DOHH2 (cell line): Measurements from ENCODE around the gene GFPT2.

ENCODE experiments used
- H3F3A ChIP-seq: fragments of 200-600 bp; sonication (generic), shearing (Covaris generic); 2 replicates; pipeline ENCODE4 v1.6.0; 2016; ENCODE audit warnings: antibody characterized with exemption, mild to moderate bottlenecking; ENCODE audit not compliant: control insufficient read depth, insufficient read depth
- H3K27ac ChIP-seq: fragments of 200-600 bp; sonication (generic); 2 replicates; pipeline ENCODE4 v1.5.1; 2014; ENCODE audit warnings: low read depth, mild to moderate bottlenecking, low read length, moderate library complexity
- H3K27me3 ChIP-seq: fragments of 200-600 bp; sonication (generic); 2 replicates; pipeline ENCODE4 v1.6.1; 2014; ENCODE audit warnings: mild to moderate bottlenecking, low read length, mixed read lengths; ENCODE audit not compliant: control insufficient read depth
- H3K36me3 ChIP-seq: fragments of 200-600 bp; sonication (generic); 2 replicates; pipeline ENCODE4 v1.6.1; 2014; ENCODE audit warnings: mild to moderate bottlenecking, low read length, moderate library complexity, mixed read lengths; ENCODE audit not compliant: control insufficient read depth
- H3K4me1 ChIP-seq: fragments of 200-600 bp; sonication (generic); 2 replicates; pipeline ENCODE4 v1.6.1; 2014; ENCODE audit warnings: mild to moderate bottlenecking, low read length, mixed read lengths; ENCODE audit not compliant: control insufficient read depth
- H3K4me2 ChIP-seq: fragments of 200-600 bp; sonication (generic); 2 replicates; pipeline ENCODE4 v1.6.0; 2014; ENCODE audit warnings: mild to moderate bottlenecking, low read length, moderate library complexity
- H3K4me3 ChIP-seq: fragments of 200-600 bp; sonication (generic); 2 replicates; pipeline ENCODE4 v1.5.1; 2014; ENCODE audit warnings: mild to moderate bottlenecking, low read length, mixed read lengths
- H3K79me2 ChIP-seq: fragments of 200-600 bp; sonication (generic); 2 replicates; pipeline ENCODE4 v1.6.1; 2014; ENCODE audit warnings: mild to moderate bottlenecking, low read length, mixed read lengths; ENCODE audit not compliant: control insufficient read depth
- H3K9me2 ChIP-seq: fragments of 200-600 bp; sonication (generic); replicated peaks from 2 replicates; pipeline ENCODE4 v1.6.1; 2014; ENCODE audit warnings: mild to moderate bottlenecking, low read length, mixed read lengths; ENCODE audit not compliant: control insufficient read depth
- H3K9me3 ChIP-seq: fragments of 200-600 bp; sonication (generic); 2 replicates; pipeline ENCODE4 v1.6.1; 2014; ENCODE audit warnings: antibody characterized with exemption, low read length, mixed read lengths; ENCODE audit not compliant: control insufficient read depth, insufficient read depth
- H4K20me1 ChIP-seq: fragments of 200-600 bp; sonication (generic); 2 replicates; pipeline ENCODE4 v1.6.0; 2014; ENCODE audit warnings: low read depth, mild to moderate bottlenecking, antibody characterized with exemption, low read length, moderate library complexity; ENCODE audit not compliant: control insufficient read depth, insufficient read depth
- CTCF ChIP-seq: fragments of 200-600 bp; sonication (generic); IDR thresholded peaks from one replicate; pipeline ENCODE4 v1.5.1; 2014; ENCODE audit warnings: antibody characterized with exemption, mild to moderate bottlenecking, low read depth, low read length; ENCODE audit not compliant: poor library complexity, severe bottlenecking
- EZH2phosphoT487 ChIP-seq: fragments of 200-600 bp; sonication (generic); IDR thresholded peaks from 2 replicates; pipeline ENCODE4 v1.6.1; 2017; ENCODE audit warnings: borderline replicate concordance, mild to moderate bottlenecking, antibody characterized with exemption, low read length, moderate library complexity, mixed read lengths

The GFPT2 gene

GRCh38 chr5:180345186-180345585 is 8.0 kb downstream of the GFPT2 start:
- H3F3A ChIP-seq = no peaks in the 10 kb centered on the region
- H4K20me1 ChIP-seq = no peaks in the 10 kb centered on the region
- H3K36me3 ChIP-seq = no peaks in the 10 kb centered on the region
- H3K9me2 ChIP-seq = no peaks in the 10 kb centered on the region
- H3K4me2 ChIP-seq = no peak overlapping the region
- no peaks in the 10 kb centered on the region for H3K4me1 ChIP-seq
- no peaks in the 10 kb centered on the region for H3K9me3 ChIP-seq
- TF ChIP-seq EZH2phosphoT487 (no peak), CTCF (no peak)
- no peak overlapping the region for H3K4me3 ChIP-seq
- H3K79me2 ChIP-seq = no peaks in the 10 kb centered on the region
- H3K27me3 ChIP-seq = no peaks in the 10 kb centered on the region
- H3K27ac ChIP-seq = no peak overlapping the region

GRCh38 chr5:180344696-180344999 is 8.5 kb downstream of the GFPT2 start:
- H3K79me2 ChIP-seq = no peaks in the 10 kb centered on the region
- H3K4me1 ChIP-seq = no peaks in the 10 kb centered on the region

GRCh38 chr5:180343831-180344695 is 9.1 kb downstream of the GFPT2 start:
- no peak overlapping the region for H3K27ac ChIP-seq
- H3K4me3 ChIP-seq = no peak overlapping the region
- H3K27me3 ChIP-seq = no peaks in the 10 kb centered on the region
- no peaks in the 10 kb centered on the region for H3K36me3 ChIP-seq
- no peaks in the 10 kb centered on the region for H3K9me2 ChIP-seq
- H3K4me2 ChIP-seq = no peak overlapping the region
- H3F3A ChIP-seq = no peaks in the 10 kb centered on the region
- TF ChIP-seq CTCF = no peak
- TF ChIP-seq EZH2phosphoT487 = no peak
- H4K20me1 ChIP-seq = no peaks in the 10 kb centered on the region
- no peaks in the 10 kb centered on the region for H3K79me2 ChIP-seq
- no peaks in the 10 kb centered on the region for H3K4me1 ChIP-seq
- no peaks in the 10 kb centered on the region for H3K9me3 ChIP-seq

More at GRCh38 chr5:180344696-180344999, 8.5 kb downstream of the GFPT2 start:
- no peaks in the 10 kb centered on the region for H3K9me3 ChIP-seq
- H3K27ac ChIP-seq = no peak overlapping the region
- H3K36me3 ChIP-seq = no peaks in the 10 kb centered on the region
- H3K9me2 ChIP-seq = no peaks in the 10 kb centered on the region
- H3F3A ChIP-seq = no peaks in the 10 kb centered on the region
- H4K20me1 ChIP-seq = no peaks in the 10 kb centered on the region
- H3K4me2 ChIP-seq = no peak overlapping the region
- TF ChIP-seq CTCF (no peak), EZH2phosphoT487 (no peak)
- no peaks in the 10 kb centered on the region for H3K27me3 ChIP-seq
- H3K4me3 ChIP-seq = no peak overlapping the region
